K562 (cell line): Measurements from ENCODE around the gene SAE1. TPM values are rescaled to one million over a fixed set of nuclear protein-coding genes. Genes with fewer than 3 reads are reported as not detected.

ENCODE experiments used
- ATAC-seq: fragments of 200-7000 bp; cut with Tn5 transposase; 3 replicates; pipeline ENCODE4 v1.9.1; 2020; ENCODE audit warnings: moderate library complexity
- BruUV-seq: library from RNA; stranded (reverse); fragments of 400-500 nt; replicated peaks from 2 replicates; lab custom pipeline; 2021; lab: Mats Ljungman, UMichigan
- CTCF ChIA-PET: fragments of 300-600 bp; formaldehyde crosslinking; extraction: SDS; loops from one replicate; lab custom pipeline; 2021; ENCODE audit warnings: low intra/inter-chr PET ratio; lab: Yijun Ruan, JAX
- POLR2A ChIA-PET: fragments of 300-600, 350-650 bp; sonication (Branson Sonifier 250); formaldehyde crosslinking; extraction: SDS; loops from one replicate; lab custom pipeline; 2021; ENCODE audit warnings: antibody characterized with exemption, inconsistent platforms; lab: Yijun Ruan, JAX
- DNase-seq, 4 experiments: peaks; one replicate each; pipeline versions ENCODE4 v3.0.0 to v3.0.0-alpha.2; 2011 to 2018; ENCODE audit warnings: low spot score in 3 of 4, mixed read lengths in 3 of 4; ENCODE audit errors: extremely low read depth in 1 of 4
- FAIRE-seq: peaks from 2 replicates; lab custom pipeline; 2011; peaks lifted over from hg19 to GRCh38; lab: Jason Lieb, UNC
- H2AFZ ChIP-seq: 2 replicates; pipeline ENCODE4 v1.6.0; 2011; ENCODE audit warnings: low read depth, low read length, control low read depth, inconsistent platforms
- H3K27ac ChIP-seq: fragments of 200-600 bp; 3 replicates; pipeline ENCODE4 v1.8.0; 2011; ENCODE audit warnings: low read depth, mild to moderate bottlenecking, control low read depth, inconsistent platforms, low read length, moderate library complexity, mixed read lengths; ENCODE audit errors: extremely low read depth
- H3K27me3 ChIP-seq, 2 experiments: fragments of 300-600 bp in 1 of 2; 2 replicates in 1 of 2; 3 replicates in 1 of 2; pipeline versions ENCODE4 v1.6.0 to v1.8.0; 2011; ENCODE audit warnings: inconsistent platforms in 2 of 2, low read length in 2 of 2, mild to moderate bottlenecking in 1 of 2, mixed read lengths in 1 of 2, moderate library complexity in 1 of 2; ENCODE audit not compliant: control insufficient read depth in 2 of 2, insufficient read depth in 2 of 2
- H3K36me3 ChIP-seq: fragments of 300-600 bp; 3 replicates; pipeline ENCODE4 v1.8.0; 2011; ENCODE audit warnings: mild to moderate bottlenecking, low read length, inconsistent platforms; ENCODE audit not compliant: control insufficient read depth, insufficient read depth
- H3K4me1 ChIP-seq, 2 experiments: fragments of 200-600 bp in 1 of 2; replicated peaks in 1 of 2; 2 replicates in 1 of 2; 3 replicates in 1 of 2; pipeline versions ENCODE4 v1.5.1 to v1.8.0; 2011; ENCODE audit warnings: inconsistent platforms in 2 of 2, low read length in 2 of 2, mild to moderate bottlenecking in 1 of 2, mixed read lengths in 1 of 2, moderate library complexity in 1 of 2; ENCODE audit not compliant: control insufficient read depth in 2 of 2, insufficient read depth in 2 of 2
- H3K4me2 ChIP-seq: 2 replicates; pipeline ENCODE4 v1.6.1; 2011; ENCODE audit warnings: low read length, control low read depth, inconsistent platforms, mixed read lengths; ENCODE audit not compliant: insufficient read depth
- H3K4me3 ChIP-seq: fragments of 200-600 bp; sonication (generic), shearing (Covaris generic); 2 replicates; pipeline ENCODE4 v1.5.1; 2016; ENCODE audit warnings: control low read depth, inconsistent platforms
- H3K79me2 ChIP-seq: fragments of 200-600 bp; 3 replicates; pipeline ENCODE4 v1.8.0; 2011; ENCODE audit warnings: low read length, inconsistent platforms; ENCODE audit not compliant: control insufficient read depth, insufficient read depth
- H3K9ac ChIP-seq, 2 experiments: 2 replicates each; pipeline versions ENCODE4 v1.6.0 to v1.6.1; 2011; ENCODE audit warnings: low read depth in 2 of 2, low read length in 2 of 2, control low read depth in 1 of 2, inconsistent platforms in 1 of 2, mild to moderate bottlenecking in 1 of 2, mixed read lengths in 1 of 2; ENCODE audit not compliant: insufficient read depth in 1 of 2
- H3K9me1 ChIP-seq: one replicate; pipeline ENCODE4 v1.6.0; 2011; ENCODE audit warnings: inconsistent platforms, mild to moderate bottlenecking, low read length, moderate library complexity; ENCODE audit not compliant: control insufficient read depth, insufficient read depth
- H3K9me3 ChIP-seq: replicated peaks from 2 replicates; pipeline ENCODE4 v1.5.1; 2011; ENCODE audit warnings: low read depth, low read length, inconsistent platforms; ENCODE audit not compliant: control insufficient read depth, insufficient read depth
- H4K20me1 ChIP-seq: replicated peaks from 2 replicates; pipeline ENCODE4 v1.6.1; 2011; ENCODE audit warnings: low read length, inconsistent platforms, mixed read lengths; ENCODE audit not compliant: control insufficient read depth, insufficient read depth
- ATF3 ChIP-seq, 2 experiments: fragments of 450-650 bp in 1 of 2; sonication (generic) in 1 of 2; formaldehyde crosslinking in 1 of 2; IDR thresholded peaks in 1 of 2; conservative IDR thresholded peaks in 1 of 2; 2 replicates each; pipeline versions ENCODE4 v1.6.1 to v1.8.1; 2016 to 2023; ENCODE audit warnings: mild to moderate bottlenecking in 2 of 2, moderate library complexity in 2 of 2, inconsistent platforms in 1 of 2, missing genetic modification reagents in 1 of 2
- CEBPB ChIP-seq: fragments of 450-650 bp; IDR thresholded peaks from 2 replicates; pipeline ENCODE4 v1.6.1; 2016; ENCODE audit warnings: missing genetic modification characterization, missing compliant biosample characterization
- CEBPG ChIP-seq, 3 experiments: fragments of 200-800 bp in 1 of 3; sonication (Bioruptor generic) in 1 of 3; sonication (generic) in 1 of 3; formaldehyde crosslinking in 1 of 3; IDR thresholded peaks in 2 of 3; conservative IDR thresholded peaks in 1 of 3; 2 replicates each; pipeline versions ENCODE4 v1.6.1 to v1.8.0; 2016 to 2022; ENCODE audit warnings: missing compliant biosample characterization in 2 of 3, missing genetic modification characterization in 2 of 3, mild to moderate bottlenecking in 1 of 3, missing genetic modification reagents in 1 of 3
- DACH1 ChIP-seq: fragments of 450-650 bp; IDR thresholded peaks from 2 replicates; pipeline ENCODE4 v1.6.1; 2018; ENCODE audit not compliant: partially characterized antibody
- STAG1 ChIP-seq: sonication (generic); formaldehyde crosslinking; IDR thresholded peaks from 2 replicates; pipeline ENCODE4 v1.5.0; 2020; ENCODE audit warnings: missing genetic modification reagents, borderline replicate concordance
- ZNF740 ChIP-seq, 3 experiments: fragments of 200-800 bp in 1 of 3; sonication (Bioruptor generic) in 1 of 3; sonication (generic) in 1 of 3; formaldehyde crosslinking in 1 of 3; IDR thresholded peaks; 2 replicates each; pipeline versions ENCODE4 v1.6.1 to v1.8.0; 2016 to 2022; ENCODE audit warnings: mild to moderate bottlenecking in 2 of 3, missing compliant biosample characterization in 2 of 3, missing genetic modification characterization in 2 of 3, missing genetic modification reagents in 1 of 3
- WGBS: fragments of 100-300 bp; shearing (Covaris generic); methylation state at CpG from one replicate; pipeline ENCODE4 v1.1.6; 2016; ENCODE audit warnings: low coverage, mixed read lengths; ENCODE audit not compliant: insufficient coverage; ENCODE audit errors: missing lambda C conversion rate; 5-methylcytosine and 5-hydroxymethylcytosine counted together
- in situ Hi-C: fragments of 300-500 bp; cut with MboI; formaldehyde crosslinking; loops from 4 replicates; pipeline ENCODE4 v1.15.0; 2018; ENCODE audit warnings: inconsistent platforms, mixed read lengths
- intact Hi-C: fragments of 100-400 bp; cut with micrococcal nuclease; formaldehyde crosslinking; loops from 2 replicates; pipeline ENCODE4 v1.14.2; 2022
- polyA plus RNA-seq, 8 experiments: library from polyadenylated mRNA; depleted of rRNA in 4 of 8; stranded (reverse) in 5 of 8; unstranded in 3 of 8; fragments of >200 nt; fragmentation: Nextera tagmentation in 2 of 8; fragmentation: Illumina TruSeq in 1 of 8; extraction: Ambion mirVana in 2 of 8; extraction: Trizol in 1 of 8; gene quantifications; 2 replicates each; pipeline versions ENCODE4 v1.2.1 to v1.2.3, GENCODE V29; 2011 to 2014; ENCODE audit warnings: inconsistent platforms in 1 of 8, missing spikeins in 1 of 8
- total RNA-seq, 7 experiments: library from RNA; depleted of rRNA in 6 of 7; stranded (reverse); fragments of >200 nt in 6 of 7; fragmentation: Illumina TruSeq in 2 of 7; extraction: Trizol in 2 of 7; gene quantifications; 2 replicates each; pipeline versions ENCODE4 v1.2.1 to v1.2.3, GENCODE V29; 2011 to 2021; ENCODE audit warnings: low replicate concordance in 1 of 7
- TF ChIP-seq, protein P1 (sequence below), 2 experiments: IDR thresholded peaks in 1 of 2; conservative IDR thresholded peaks in 1 of 2; 2 replicates each; pipeline ENCODE4 v1.6.1; 2016; ENCODE audit warnings: low read depth in 2 of 2, mild to moderate bottlenecking in 1 of 2, missing compliant biosample characterization in 1 of 2, missing genetic modification characterization in 1 of 2, moderate library complexity in 1 of 2

The SAE1 gene
- total and polyA plus RNA-seq, 9 of the 15 experiments (the other 6 are each of a cell fraction or from before 2014, with no cell fraction given) = 82.8 to 299 (median 217) TPM

DNA sequence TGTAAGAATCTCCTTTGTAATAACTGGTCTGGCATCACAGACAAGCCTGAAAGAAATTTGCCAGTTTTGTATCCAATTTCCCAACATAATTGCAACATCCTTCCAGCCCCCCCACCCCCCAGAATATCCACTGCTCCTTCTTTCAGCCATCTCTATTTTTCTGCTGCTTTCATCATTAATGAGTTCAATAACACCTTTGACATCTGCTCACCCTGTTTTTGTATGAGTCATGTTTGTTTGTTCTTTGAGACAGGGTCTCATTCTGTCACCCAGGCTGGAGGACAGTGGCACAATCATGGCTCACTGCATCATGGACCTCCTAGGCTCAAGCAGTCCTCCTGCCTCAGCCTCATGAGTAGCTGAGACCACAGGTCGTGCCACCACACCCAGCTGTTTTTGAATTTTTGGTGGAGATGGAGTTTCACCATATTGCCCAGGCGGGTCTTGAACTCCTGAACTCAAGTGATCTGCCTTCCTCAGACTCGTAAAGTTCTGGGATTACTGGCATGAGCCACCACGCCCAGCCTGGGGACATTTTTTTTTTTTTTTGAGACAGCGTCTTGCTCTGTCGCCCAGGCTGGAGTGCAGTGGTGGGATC, 10.1 kb upstream of the SAE1 start:
- BruUV-seq = no TSS peak

More for the DNA sequence above, 10.1 kb upstream of the SAE1 start:
- Histone ChIP-seq H3K36me3 (no peaks in the 10 kb centered on the region), H3K79me2 (no peaks in the 10 kb centered on the region), H3K27ac (no peak overlapping the region), H3K9ac (no peak overlapping the region), H2AFZ (peak overlapping the region; percentile 68; the same call in 1 of the 2 replicates), H3K9me1 (no peaks in the 10 kb centered on the region), H3K4me1 (peaks cover 0 to 8% of the 10 kb centered on the region in 2 experiments; a peak in 3 of 5 replicates), H3K4me2 (no peak overlapping the region), H3K4me3 (no peak overlapping the region), H3K9me3 (no peaks in the 10 kb centered on the region), H3K27me3 (no peaks in the 10 kb centered on the region), H4K20me1 (no peaks in the 10 kb centered on the region)
- CTCF ChIA-PET = no interaction called here
- no peak for FAIRE-seq
- in situ Hi-C loops (loop anchor here (10.0 kb wide), 1 partner anchor 266 kb away; the partner anchor contains the start of gene AP2S1), intact Hi-C loops (no loop called here)
- no peak for DNase-seq
- TF ChIP-seq CEBPB (tag) = 0 out of 2 replicates have a peak, but pooled peaks have one; percentile 23
- TF ChIP-seq ZNF740 (CRISPR knock-in tag; IDR thresholded peaks at IDR 0.05) = no peak
- 0 out of 4 replicates have a peak, but pooled peaks of 1 of the 2 experiments have one; percentile 22 for TF ChIP-seq ZNF740 (tag; IDR thresholded peaks at IDR 0.05)
- TF ChIP-seq STAG1 (CRISPR knock-in tag) = no peak
- TF ChIP-seq, protein P1, sequence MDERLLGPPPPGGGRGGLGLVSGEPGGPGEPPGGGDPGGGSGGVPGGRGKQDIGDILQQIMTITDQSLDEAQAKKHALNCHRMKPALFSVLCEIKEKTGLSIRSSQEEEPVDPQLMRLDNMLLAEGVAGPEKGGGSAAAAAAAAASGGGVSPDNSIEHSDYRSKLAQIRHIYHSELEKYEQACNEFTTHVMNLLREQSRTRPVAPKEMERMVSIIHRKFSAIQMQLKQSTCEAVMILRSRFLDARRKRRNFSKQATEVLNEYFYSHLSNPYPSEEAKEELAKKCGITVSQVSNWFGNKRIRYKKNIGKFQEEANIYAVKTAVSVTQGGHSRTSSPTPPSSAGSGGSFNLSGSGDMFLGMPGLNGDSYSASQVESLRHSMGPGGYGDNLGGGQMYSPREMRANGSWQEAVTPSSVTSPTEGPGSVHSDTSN (CRISPR knock-in tag; IDR thresholded peaks at IDR 0.05; ENCODE audit: low read depth) = no peak
- TF ChIP-seq, protein P1 (tag; conservative IDR thresholded peaks at IDR 0.05; ENCODE audit: low read depth) = no peak
- TF ChIP-seq ATF3 (IDR thresholded peaks at IDR 0.05) = peak; percentile 53
- no peak for TF ChIP-seq ATF3 (CRISPR knock-in tag; conservative IDR thresholded peaks at IDR 0.05)
- TF ChIP-seq CEBPG (CRISPR knock-in tag; IDR thresholded peaks at IDR 0.05) = 0 out of 2 replicates have a peak, but pooled peaks have one; percentile 17
- peak in 1 of 2 experiments; percentile 84; a peak in 2 of 4 replicates for TF ChIP-seq CEBPG (tag; conservative IDR thresholded peaks at IDR 0.05 in 1 of 2, IDR thresholded peaks at IDR 0.05 in 1 of 2)
- TF ChIP-seq DACH1 = peak; percentile 45
- 59% methylated on average over 6 of the region's 6 CpGs for WGBS
- POLR2A ChIA-PET = interaction anchor here (1.7 kb wide), 1 partner anchor 11 kb away, joined by 5 read pairs; the partner anchor contains the start of gene SAE1
- ATAC-seq = no peak
